Stomach (tissue), 9 donors: ENCODE results near the gene MYL12B. TPM values are rescaled to one million over a fixed set of nuclear protein-coding genes. Genes with fewer than 3 reads are reported as not detected.

Experiments used
- DNase-seq, 2 donors: peaks; one replicate each; pipeline versions ENCODE4 v3.0.0 to v3.0.0-alpha.2; 2013 to 2019
- H3K27ac ChIP-seq, 5 donors: fragments of 200-600 bp in 4 of 5; sonication (generic) in 4 of 5; one replicate each; pipeline ENCODE4 v1.5.1; 2013 to 2019; ENCODE audit warnings: mild to moderate bottlenecking in 1 of 5, moderate library complexity in 1 of 5
- H3K27me3 ChIP-seq, 3 donors: fragments of 200-600 bp; sonication (generic); one replicate each; pipeline ENCODE4 v1.5.1; 2017 to 2019; ENCODE audit warnings: mixed run types in 1 of 3
- H3K36me3 ChIP-seq, 4 donors: fragments of 200-600 bp; sonication (generic); 1 replicate in 3 of 4; 2 replicates in 1 of 4; pipeline ENCODE4 v1.5.1; 2016 to 2019
- H3K4me1 ChIP-seq, 4 donors: fragments of 200-600 bp; sonication (generic); one replicate each; pipeline ENCODE4 v1.5.1; 2016 to 2019
- H3K4me3 ChIP-seq, 4 donors: fragments of 200-600 bp; sonication (generic) in 3 of 4; one replicate each; pipeline ENCODE4 v1.5.1; 2016 to 2019; ENCODE audit warnings: mild to moderate bottlenecking in 1 of 4
- H3K9me3 ChIP-seq, 4 donors: fragments of 200-600 bp; sonication (generic); one replicate each; pipeline ENCODE4 v1.5.1; 2016 to 2019
- CTCF ChIP-seq, 7 experiments: fragments of 450-650 bp in 4 of 7; fragments of 200-600 bp in 3 of 7; sonication (generic) in 3 of 7; IDR thresholded peaks; one replicate each; pipeline ENCODE4 v1.5.1; 2016 to 2019; ENCODE audit warnings: antibody characterized with exemption in 7 of 7, control low read depth in 2 of 7, mild to moderate bottlenecking in 1 of 7
- EP300 ChIP-seq: sonication (generic); formaldehyde crosslinking; IDR thresholded peaks from one replicate; pipeline ENCODE4 v1.6.1; 2017; ENCODE audit warnings: antibody characterized with exemption
- POLR2A ChIP-seq, 4 donors: fragments of 450-650 bp; IDR thresholded peaks; one replicate each; pipeline ENCODE4 v1.6.1; 2016; ENCODE audit warnings: antibody characterized with exemption in 4 of 4, control low read depth in 2 of 4, mild to moderate bottlenecking in 1 of 4, moderate library complexity in 1 of 4
- POLR2AphosphoS5 ChIP-seq, 3 donors: sonication (generic); formaldehyde crosslinking; IDR thresholded peaks; one replicate each; pipeline ENCODE4 v1.6.1; 2016; ENCODE audit warnings: antibody characterized with exemption in 3 of 3
- WGBS, 5 donors: extraction: QIAGEN DNeasy Blood & Tissue Kit in 3 of 5; methylation state at CpG; one replicate each; pipeline versions ENCODE4 v1.1.5 to v1.1.7; 2013 to 2018; 5-methylcytosine and 5-hydroxymethylcytosine counted together
- intact Hi-C: fragments of 100-400 bp; cut with DNase I; formaldehyde crosslinking; loops from one replicate; pipeline ENCODE4 v1.15.1; 2023; ENCODE audit warnings: low total_unique reads
- polyA plus RNA-seq, 3 donors: library from polyadenylated mRNA; stranded (reverse); fragments of 200-250 nt; gene quantifications; one replicate each; pipeline ENCODE4 v1.2.3, GENCODE V29; 2013
- total RNA-seq, 5 donors: library from RNA; depleted of rRNA; stranded (reverse); fragments of >200 nt; gene quantifications; one replicate each; pipeline versions ENCODE4 v1.1.0 to v1.2.3, GENCODE V29; 2014 to 2016
- donor health status: healthy with polysubstance abuse.
- donor health status: Bipolar disorder and iron deficiency.
- donor health status: healthy.

MYL12B gene
- total and polyA plus RNA-seq, 8 donors: 89.2 to 738 (median 312) TPM

DNA sequence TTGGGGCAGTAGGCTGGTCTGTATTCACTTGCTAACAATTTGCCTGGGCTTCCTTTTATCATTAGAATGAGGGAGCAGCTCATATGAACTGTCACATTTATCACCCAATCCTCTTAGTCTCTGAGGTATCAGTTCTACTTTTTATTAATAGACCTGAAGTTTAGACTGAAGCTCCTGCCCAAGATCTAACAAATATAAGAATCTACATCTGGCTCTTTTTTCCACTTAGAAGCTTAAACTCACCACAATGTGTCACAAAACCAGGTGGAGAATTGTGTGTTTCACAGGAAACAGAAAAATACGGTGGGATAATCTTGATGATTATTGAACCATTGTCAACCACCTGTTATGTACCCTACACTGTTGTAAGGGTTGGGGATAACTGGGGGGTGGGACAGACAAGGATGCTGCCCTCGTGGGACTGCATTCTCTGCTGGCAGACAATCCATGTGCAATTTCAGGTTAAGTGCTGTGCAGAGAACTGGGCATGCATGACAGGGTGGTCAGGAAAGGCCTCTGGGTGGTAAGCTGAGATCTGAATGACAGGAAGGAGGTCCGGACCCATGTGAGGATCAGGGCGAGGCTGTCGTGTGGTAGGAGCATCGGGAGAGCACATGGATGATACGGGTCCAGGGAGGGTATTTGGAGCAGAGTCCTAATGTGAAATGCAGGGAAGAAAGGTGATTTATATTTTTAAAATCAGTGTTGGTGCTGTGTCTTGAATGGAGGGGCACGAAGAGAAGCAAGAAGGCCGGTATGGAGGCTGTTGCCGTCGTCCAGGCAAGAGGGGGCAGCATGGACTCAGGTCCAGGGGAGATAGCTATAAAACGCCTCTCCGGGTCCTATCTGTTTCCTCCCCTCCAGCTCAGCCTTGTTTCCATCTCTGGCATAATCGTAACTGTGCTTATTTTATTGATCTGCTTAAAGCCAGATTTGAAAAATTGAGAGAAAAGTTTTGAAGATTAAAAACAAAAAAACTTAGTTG is 17.6 kb downstream of the MYL12B start:
- Histone ChIP-seq H3K4me1 (peaks cover 0 to 27% (median 4%) of the 10 kb centered on the region in 4 donors), H3K4me3 (no peak overlapping the region), H3K36me3 (peaks cover 25 to 49% (median 47%) of the 10 kb centered on the region in 4 donors), H3K27ac (no peak overlapping the region), H3K27me3 (no peaks in the 10 kb centered on the region), H3K9me3 (no peaks in the 10 kb centered on the region)
- TF ChIP-seq EP300: no peak
- no peak for TF ChIP-seq POLR2A (IDR thresholded peaks at IDR 0.05)
- TF ChIP-seq POLR2AphosphoS5 (IDR thresholded peaks at IDR 0.05): no peak
- 20 to 27% (median 21%) methylated on average over 14 of the region's 14 CpGs for WGBS, 5 donors
- intact Hi-C loops: loop anchor here (5.0 to 10.0 kb wide), 4 partner anchors 175 to 725 kb away; partner anchors contain the start of gene TGIF1
- DNase-seq: no peak

- Histone ChIP-seq H3K36me3 (peaks cover 16 to 27% (median 25%) of the 10 kb centered on the region in 4 donors), H3K4me3 (no peak overlapping the region), H3K27me3 (no peaks in the 10 kb centered on the region), H3K9me3 (no peaks in the 10 kb centered on the region), H3K27ac (peak overlapping the region in 2 of 5 donors; percentile 37 to 41), H3K4me1 (peaks cover 0 to 27% (median 4%) of the 10 kb centered on the region in 4 donors)
- WGBS, 5 donors: 18 to 29% (median 27%) methylated on average over 2 of the region's 2 CpGs
- TF ChIP-seq CTCF (IDR thresholded peaks at IDR 0.05): peak in 5 of 7 experiments; percentile 24 to 70 (median 67)
- no peak for TF ChIP-seq POLR2A (IDR thresholded peaks at IDR 0.05)
- DNase-seq: peak in 1 of 2 donors; percentile 89
- intact Hi-C loops: loop anchor here (5.0 to 10.0 kb wide), 3 partner anchors 173 to 386 kb away; partner anchors contain the start of gene TGIF1
Observed at GRCh38 chr18:3281456-3282400, 19.8 kb downstream of the MYL12B start.

DNA sequence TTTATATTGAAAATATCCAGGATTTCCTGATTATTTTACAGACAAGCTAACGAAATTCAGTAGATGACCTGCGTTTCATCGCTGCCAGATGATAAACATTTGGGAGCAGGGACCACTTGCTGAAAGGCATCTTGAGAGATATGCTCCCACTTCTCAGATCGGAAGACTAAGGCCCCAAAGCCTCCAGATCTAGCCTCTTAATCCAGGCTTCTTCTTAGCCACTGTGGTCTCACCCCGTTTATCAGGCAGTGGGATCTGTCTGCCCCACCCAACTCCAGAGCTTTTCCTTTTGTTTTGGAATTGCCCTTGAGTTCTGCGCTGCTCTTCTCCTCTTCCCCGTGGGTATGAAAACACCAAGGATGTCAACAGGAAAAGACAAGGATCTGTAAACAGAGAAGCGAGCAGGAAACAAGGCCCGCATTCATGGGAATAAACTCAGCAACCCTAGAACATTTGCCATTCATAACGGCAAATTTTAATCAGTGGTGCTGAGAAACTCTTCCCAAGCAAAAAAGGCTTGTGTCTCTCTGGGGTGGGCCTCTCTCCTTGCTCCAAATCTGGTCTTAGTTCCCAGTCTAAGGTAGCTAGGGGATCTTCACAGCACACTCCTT is 21.4 kb downstream of the MYL12B start:
- no peaks in the 10 kb centered on the region for H3K27me3 ChIP-seq
- H3K9me3 ChIP-seq: no peaks in the 10 kb centered on the region
- intact Hi-C loops: loop anchor here (5.0 to 10.0 kb wide), 3 partner anchors 171 to 384 kb away; partner anchors contain the start of gene TGIF1
- peaks cover 5 to 10% (median 9%) of the 10 kb centered on the region in 4 donors for H3K36me3 ChIP-seq
- TF ChIP-seq EP300: no peak
- no peak for TF ChIP-seq CTCF (IDR thresholded peaks at IDR 0.05)
- no peak for TF ChIP-seq POLR2AphosphoS5 (IDR thresholded peaks at IDR 0.05)
- no peak for TF ChIP-seq POLR2A (IDR thresholded peaks at IDR 0.05)
- H3K27ac ChIP-seq: peak overlapping the region in 2 of 5 donors; percentile 18 to 37
- peaks cover 0 to 24% (median 4%) of the 10 kb centered on the region in 4 donors for H3K4me1 ChIP-seq
- DNase-seq: no peak
- 58 to 70% (median 68%) methylated on average over 10 of the region's 10 CpGs for WGBS, 5 donors
- no peak overlapping the region for H3K4me3 ChIP-seq

- Histone ChIP-seq H3K27me3 (no peaks in the 10 kb centered on the region), H3K9me3 (no peaks in the 10 kb centered on the region), H3K36me3 (peaks cover 0 to 5% (median 3%) of the 10 kb centered on the region in 4 donors), H3K4me1 (peaks cover 0 to 24% (median 4%) of the 10 kb centered on the region in 4 donors), H3K4me3 (no peak overlapping the region), H3K27ac (peak overlapping the region in 1 of 5 donors; percentile 18)
- TF ChIP-seq EP300: no peak
- no peak for TF ChIP-seq CTCF (IDR thresholded peaks at IDR 0.05)
- TF ChIP-seq POLR2AphosphoS5 (IDR thresholded peaks at IDR 0.05): no peak
- TF ChIP-seq POLR2A (IDR thresholded peaks at IDR 0.05): no peak
- DNase-seq: peak in 1 of 2 donors; percentile 51
- intact Hi-C loops: loop anchor here (5.0 to 10.0 kb wide), 3 partner anchors 171 to 383 kb away; partner anchors contain the start of gene TGIF1
- WGBS, 5 donors: 40 to 87% (median 52%) methylated on average over 7 of the region's 7 CpGs
Observed at GRCh38 chr18:3283908-3284307, 22.0 kb downstream of the MYL12B start.
